Fibroblast of lung (primary cell): ENCODE measurements around the gene OR2AE1. TPM values are rescaled to one million over a fixed set of nuclear protein-coding genes. Genes with fewer than 3 reads are reported as not detected.

Experiments
- DNase-seq, 2 donors: peaks; one replicate each; pipeline versions ENCODE4 v3.0.0 to v3.0.0-alpha.2; 2010; ENCODE audit warnings: low read depth in 2 of 2
- H2AFZ ChIP-seq: 2 replicates; pipeline ENCODE4 v1.5.1; 2012; ENCODE audit warnings: low read length, control low read depth, inconsistent platforms
- H3K27ac ChIP-seq: 2 replicates; pipeline ENCODE4 v1.5.1; 2011; ENCODE audit warnings: low read length, control low read depth; ENCODE audit not compliant: insufficient read depth
- H3K27me3 ChIP-seq: 2 replicates; pipeline ENCODE4 v1.5.1; 2011; ENCODE audit warnings: mild to moderate bottlenecking, low read length; ENCODE audit not compliant: control insufficient read depth, insufficient read depth
- H3K36me3 ChIP-seq: 2 replicates; pipeline ENCODE4 v1.5.1; 2011; ENCODE audit warnings: low read length; ENCODE audit not compliant: control insufficient read depth, insufficient read depth
- H3K4me1 ChIP-seq: 2 replicates; pipeline ENCODE4 v1.5.1; 2011; ENCODE audit warnings: low read length; ENCODE audit not compliant: control insufficient read depth, insufficient read depth; ENCODE audit errors: extremely low read depth
- H3K4me2 ChIP-seq: 2 replicates; pipeline ENCODE4 v1.5.1; 2011; ENCODE audit warnings: low read length, control low read depth; ENCODE audit not compliant: insufficient read depth; ENCODE audit errors: extremely low read depth
- H3K4me3 ChIP-seq, 4 experiments: fragments of 200-600 bp in 1 of 4; sonication (generic) in 1 of 4; replicated peaks in 1 of 4; 2 replicates each; pipeline ENCODE4 v1.5.1; 2011 to 2016; ENCODE audit warnings: low read length in 4 of 4, low read depth in 3 of 4, mild to moderate bottlenecking in 3 of 4, control low read depth in 2 of 4, inconsistent platforms in 1 of 4, mixed read lengths in 1 of 4; ENCODE audit not compliant: insufficient read depth in 1 of 4; ENCODE audit errors: control extremely low read depth in 1 of 4
- H3K79me2 ChIP-seq: 2 replicates; pipeline ENCODE4 v1.5.1; 2012; ENCODE audit warnings: mild to moderate bottlenecking, low read length, inconsistent platforms; ENCODE audit not compliant: control insufficient read depth, insufficient read depth
- H3K9ac ChIP-seq: 2 replicates; pipeline ENCODE4 v1.5.1; 2011; ENCODE audit warnings: mild to moderate bottlenecking, low read length, control low read depth; ENCODE audit not compliant: insufficient read depth
- H3K9me3 ChIP-seq: 2 replicates; pipeline ENCODE4 v1.5.1; 2012; ENCODE audit warnings: low read depth, low read length; ENCODE audit not compliant: control insufficient read depth, insufficient read depth
- H4K20me1 ChIP-seq: 2 replicates; pipeline ENCODE4 v1.5.1; 2011; ENCODE audit warnings: low read length; ENCODE audit not compliant: control insufficient read depth, insufficient read depth; ENCODE audit errors: extremely low read depth
- CTCF ChIP-seq, 2 donors: IDR thresholded peaks in 1 of 2; conservative IDR thresholded peaks in 1 of 2; 1 replicate in 1 of 2; 2 replicates in 1 of 2; pipeline ENCODE4 v1.5.1; 2011 to 2012; ENCODE audit warnings: low read length in 2 of 2, control low read depth in 1 of 2, inconsistent platforms in 1 of 2, low read depth in 1 of 2, mild to moderate bottlenecking in 1 of 2
- EZH2 ChIP-seq: IDR thresholded peaks from 2 replicates; pipeline ENCODE4 v1.5.1; 2012; ENCODE audit warnings: low read length, control low read depth, mild to moderate bottlenecking; ENCODE audit errors: missing control alignments
- polyA plus RNA-seq, 2 donors: library from polyadenylated mRNA; depleted of rRNA in 1 of 2; stranded (reverse) in 1 of 2; unstranded in 1 of 2; fragments of >200 nt; gene quantifications; 2 replicates each; pipeline ENCODE4 v1.2.1, GENCODE V29; 2011 to 2012; ENCODE audit warnings: missing spikeins in 1 of 2
- total RNA-seq: library from RNA; depleted of rRNA; stranded (reverse); fragments of >200 nt; gene quantifications from 2 replicates; pipeline ENCODE4 v1.2.1, GENCODE V29; 2014

Gene OR2AE1
- total and polyA plus RNA-seq, 2 donors (not counting 1 experiment from before 2014, with no cell fraction given), result 0.10 to 0.17 TPM

GRCh38 chr7:99863847-99864440 is 12.9 kb downstream of the OR2AE1 start:
- peak; percentile 7 to 8 for DNase-seq
- H3K9ac ChIP-seq, result no peak overlapping the region
- H3K27ac ChIP-seq, result no peak overlapping the region
- no peaks in the 10 kb centered on the region for H3K79me2 ChIP-seq
- H2AFZ ChIP-seq, result no peak overlapping the region
- H3K27me3 ChIP-seq, result peaks cover 3% of the 10 kb centered on the region
- H3K4me1 ChIP-seq, result no peaks in the 10 kb centered on the region
- no peak overlapping the region for H3K4me3 ChIP-seq
- no peaks in the 10 kb centered on the region for H4K20me1 ChIP-seq
- TF ChIP-seq CTCF (conservative IDR thresholded peaks at IDR 0.05 in 1 of 2, IDR thresholded peaks at IDR 0.05 in 1 of 2; ENCODE audit: low read depth in 1 of 2, low read length in 2 of 2), result no peak
- no peak for TF ChIP-seq EZH2
- H3K4me2 ChIP-seq, result no peak overlapping the region
- H3K9me3 ChIP-seq, result no peaks in the 10 kb centered on the region
- H3K36me3 ChIP-seq, result no peaks in the 10 kb centered on the region

GRCh38 chr7:99860281-99861127 is 16.3 kb downstream of the OR2AE1 start:
- H4K20me1 ChIP-seq, result no peaks in the 10 kb centered on the region
- H3K9me3 ChIP-seq, result no peaks in the 10 kb centered on the region
- DNase-seq, result peak; percentile 56 to 97
- H3K79me2 ChIP-seq, result no peaks in the 10 kb centered on the region
- H3K9ac ChIP-seq, result no peak overlapping the region
- no peaks in the 10 kb centered on the region for H3K4me1 ChIP-seq
- no peak for TF ChIP-seq EZH2
- no peak for TF ChIP-seq CTCF (conservative IDR thresholded peaks at IDR 0.05 in 1 of 2, IDR thresholded peaks at IDR 0.05 in 1 of 2; ENCODE audit: low read depth in 1 of 2, low read length in 2 of 2)
- no peak overlapping the region for H3K4me3 ChIP-seq
- H3K36me3 ChIP-seq, result no peaks in the 10 kb centered on the region
- H2AFZ ChIP-seq, result no peak overlapping the region
- peaks cover 12% of the 10 kb centered on the region for H3K27me3 ChIP-seq
- no peak overlapping the region for H3K4me2 ChIP-seq
- H3K27ac ChIP-seq, result no peak overlapping the region

- H3K4me1 ChIP-seq, result no peaks in the 10 kb centered on the region
- no peak overlapping the region for H3K9ac ChIP-seq
- no peaks in the 10 kb centered on the region for H3K36me3 ChIP-seq
- no peaks in the 10 kb centered on the region for H4K20me1 ChIP-seq
- no peak overlapping the region for H3K4me3 ChIP-seq
- no peak overlapping the region for H2AFZ ChIP-seq
- H3K9me3 ChIP-seq, result no peaks in the 10 kb centered on the region
- no peak overlapping the region for H3K4me2 ChIP-seq
- TF ChIP-seq EZH2 (no peak), CTCF (conservative IDR thresholded peaks at IDR 0.05 in 1 of 2, IDR thresholded peaks at IDR 0.05 in 1 of 2; ENCODE audit: low read depth in 1 of 2, low read length in 2 of 2) (no peak)
- DNase-seq, result no peak
- H3K27ac ChIP-seq, result no peak overlapping the region
- no peaks in the 10 kb centered on the region for H3K79me2 ChIP-seq
- H3K27me3 ChIP-seq, result peaks cover 10% of the 10 kb centered on the region
Measured at GRCh38 chr7:99855236-99855635, 21.6 kb downstream of the OR2AE1 start.
